ENCODE measurements around the gene RNASEH1. TPM values are rescaled to one million over a fixed set of nuclear protein-coding genes. Genes with fewer than 3 reads are reported as not detected.

RNASEH1 gene
- total and polyA plus RNA-seq, 2 of the 4 experiments (the other 2 are of a cell fraction): 23.5 to 23.7 TPM

- ChIA-PET POLR2A (ENCODE audit: unreplicated experiment) (no interaction called here), CTCF (no interaction called here)
- no peaks in the 10 kb centered on the region for H3K27me3 ChIP-seq (ENCODE audit: control insufficient read depth, insufficient read depth, low read length)
- DNase-seq (no peak), ATAC-seq (ENCODE audit: low read depth) (no peak)
- H2BK5ac ChIP-seq (ENCODE audit: low read depth, low read length, poor library complexity, severe bottlenecking): no peak overlapping the region
- H2AK5ac ChIP-seq (ENCODE audit: low read depth, low read length): no peak overlapping the region
- H3K4me3 ChIP-seq (ENCODE audit: insufficient read depth, low read depth, low read length): no peak overlapping the region
- no peak overlapping the region for H4K8ac ChIP-seq (ENCODE audit: low read depth in 2 of 2, low read length in 2 of 2)
- no peaks in the 10 kb centered on the region for H4K20me1 ChIP-seq (ENCODE audit: insufficient read depth, low read length)
- no peak overlapping the region for H3K27ac ChIP-seq (ENCODE audit: insufficient read depth, low read length)
- no peak overlapping the region for H3K14ac ChIP-seq (replicated peaks; ENCODE audit: low read depth, low read length)
- H4K5ac ChIP-seq (ENCODE audit: low read depth, low read length): no peak overlapping the region
- BruUV-seq (replicated peaks): no TSS peak
- no peak overlapping the region for H3K4me2 ChIP-seq (ENCODE audit: low read depth, low read length)
- H3K9ac ChIP-seq (ENCODE audit: low read depth, low read length): no peak overlapping the region
- no peak overlapping the region for H2BK15ac ChIP-seq (ENCODE audit: low read depth, low read length)
- peaks cover 25 to 45% of the 10 kb centered on the region in 2 experiments for H3K79me1 ChIP-seq (ENCODE audit: low read depth in 1 of 2, low read length in 2 of 2)
- H2AK9ac ChIP-seq (replicated peaks; ENCODE audit: low read depth, low read length, poor library complexity): peak overlapping the region; percentile 3
- dilution Hi-C loops (cut with HindIII; ENCODE audit: low sequenced_read_pairs, unreplicated experiment) (no loop called here), intact Hi-C loops (cut with micrococcal nuclease) (no loop called here), in situ Hi-C loops (cut with MboI; ENCODE audit: low sequenced_read_pairs) (no loop called here)
- no peak overlapping the region for H2BK20ac ChIP-seq (ENCODE audit: low read depth, low read length)
- H2BK120ac ChIP-seq (ENCODE audit: low read depth, low read length): no peak overlapping the region
- no peak overlapping the region for H3K4ac ChIP-seq (ENCODE audit: low read depth, low read length)
- H3K23ac ChIP-seq (ENCODE audit: low read depth, low read length): no peak overlapping the region
- H4K91ac ChIP-seq (ENCODE audit: insufficient read depth, low read depth, low read length): no peak overlapping the region
- 93% methylated on average over 8 of the region's 10 CpGs; no CpG with 5 or more reads in 1 of the 2 experiments for WGBS, 2 experiments (ENCODE audit: extremely low coverage in 2 of 2, insufficient read length in 1 of 2)
- TF ChIP-seq ELK1 (IDR thresholded peaks at IDR 0.05; ENCODE audit: borderline replicate concordance, low read depth, low read length) (no peak), CTCF (conservative IDR thresholded peaks at IDR 0.05; ENCODE audit: low read depth, low read length) (no peak), RCOR1 (IDR thresholded peaks at IDR 0.05; ENCODE audit: insufficient replicate concordance, low read length) (no peak), POLR2A (IDR thresholded peaks at IDR 0.05; ENCODE audit: low read depth, low read length) (no peak), BHLHE40 (IDR thresholded peaks at IDR 0.05; ENCODE audit: low read depth, low read length) (no peak), FOS (IDR thresholded peaks at IDR 0.05; ENCODE audit: low read depth, low read length) (no peak), MAZ (IDR thresholded peaks at IDR 0.05; ENCODE audit: borderline replicate concordance, low read depth, low read length) (no peak), NFE2L2 (IDR thresholded peaks at IDR 0.05; ENCODE audit: low read depth, low read length) (no peak), CEBPB (IDR thresholded peaks at IDR 0.05; ENCODE audit: low read depth, low read length) (no peak), USF2 (IDR thresholded peaks at IDR 0.05; ENCODE audit: low read depth, low read length) (no peak), RFX5 (IDR thresholded peaks at IDR 0.05; ENCODE audit: low read depth, low read length) (no peak), RAD21 (IDR thresholded peaks at IDR 0.05; ENCODE audit: low read length) (no peak), SMC3 (IDR thresholded peaks at IDR 0.05; ENCODE audit: low read depth, low read length) (no peak), MAFK (IDR thresholded peaks at IDR 0.05; ENCODE audit: low read depth, low read length) (no peak), MXI1 (IDR thresholded peaks at IDR 0.05; ENCODE audit: borderline replicate concordance, low read depth, low read length) (no peak), CHD1 (IDR thresholded peaks at IDR 0.05; ENCODE audit: low read depth, low read length) (no peak)
- H3K9me3 ChIP-seq (ENCODE audit: control insufficient read depth, insufficient read depth, low read length): no peaks in the 10 kb centered on the region
- no peak overlapping the region for H3K18ac ChIP-seq (ENCODE audit: low read depth, low read length)
- peaks cover 46% of the 10 kb centered on the region for H3K36me3 ChIP-seq (ENCODE audit: control insufficient read depth, insufficient read depth, low read length)
- H3K56ac ChIP-seq (ENCODE audit: extremely low read depth, insufficient read depth, low read length): no peak overlapping the region
- H3K9me1 ChIP-seq (ENCODE audit: insufficient read depth, low read length): no peaks in the 10 kb centered on the region
- peak overlapping the region; percentile 41 for H2AFZ ChIP-seq (replicated peaks; ENCODE audit: low read length, poor library complexity)
- peaks cover 3% of the 10 kb centered on the region; the same call in 1 of the 2 replicates for H3K4me1 ChIP-seq (ENCODE audit: control insufficient read depth, insufficient read depth, low read length)
Observed at GRCh38 chr2:3553946-3554345, 4.2 kb downstream of the RNASEH1 start.
